HL-60 (cell line): ENCODE results near the gene KCNJ4.
A peak's percentile ranks its signal among the peaks of the same experiment; 100 is the strongest.

ENCODE experiments used
- DNase-seq, 2 experiments: peaks; one replicate each; pipeline ENCODE4 v3.0.0-alpha.2; 2010 to 2020; ENCODE audit warnings: low read depth in 1 of 2, low spot score in 1 of 2
- H3K27ac ChIP-seq: fragments of 250-450 bp; sonication (Bioruptor Pico); replicated peaks from 2 replicates; pipeline ENCODE4 v1.5.1; 2020; ENCODE audit warnings: mild to moderate bottlenecking, moderate library complexity
- H3K27me3 ChIP-seq: fragments of 250-450 bp; sonication (Bioruptor Pico); 2 replicates; pipeline ENCODE4 v1.5.1; 2021; ENCODE audit warnings: mild to moderate bottlenecking, moderate library complexity; ENCODE audit not compliant: insufficient read depth, poor library complexity, severe bottlenecking
- H3K4me3 ChIP-seq: replicated peaks from 2 replicates; pipeline ENCODE4 v1.5.1; 2011; ENCODE audit warnings: mild to moderate bottlenecking, control low read depth, low read length; ENCODE audit not compliant: insufficient read depth
- CTCF ChIP-seq: IDR thresholded peaks from one replicate; pipeline ENCODE4 v1.5.1; 2011; ENCODE audit warnings: low read length, control low read depth, inconsistent platforms; ENCODE audit not compliant: insufficient read depth
- GABPA ChIP-seq: IDR thresholded peaks from 2 replicates; pipeline ENCODE4 v1.6.1; 2012; ENCODE audit warnings: low read depth
- POLR2AphosphoS5 ChIP-seq: IDR thresholded peaks from 2 replicates; pipeline ENCODE4 v1.6.1; 2012; ENCODE audit warnings: low read depth
- REST ChIP-seq: IDR thresholded peaks from 2 replicates; pipeline ENCODE4 v1.6.1; 2012; ENCODE audit warnings: low read depth; ENCODE audit not compliant: insufficient replicate concordance
- SPI1 ChIP-seq: IDR thresholded peaks from 2 replicates; pipeline ENCODE4 v1.6.1; 2012; ENCODE audit warnings: low read depth, mild to moderate bottlenecking, borderline replicate concordance

Gene KCNJ4

GRCh38 chr22:38469306-38469781 lies 14.3 kb upstream of the KCNJ4 start:
- TF ChIP-seq POLR2AphosphoS5, result no peak
- peaks cover 31% of the 10 kb centered on the region for H3K27me3 ChIP-seq

GRCh38 chr22:38468443-38469305 lies 13.7 kb upstream of the KCNJ4 start:
- H3K27ac ChIP-seq, result no peak overlapping the region
- peaks cover 36% of the 10 kb centered on the region for H3K27me3 ChIP-seq
- no peak overlapping the region for H3K4me3 ChIP-seq
- TF ChIP-seq CTCF (no peak), REST (no peak), GABPA (no peak), POLR2AphosphoS5 (no peak), SPI1 (no peak)
- no peak for DNase-seq

More at GRCh38 chr22:38469306-38469781, 14.3 kb upstream of the KCNJ4 start:
- H3K4me3 ChIP-seq, result no peak overlapping the region
- no peak for DNase-seq
- no peak overlapping the region for H3K27ac ChIP-seq

- TF ChIP-seq SPI1, result no peak
- TF ChIP-seq REST, result no peak
- TF ChIP-seq POLR2AphosphoS5, result no peak
- TF ChIP-seq GABPA, result no peak
- TF ChIP-seq CTCF, result no peak
- H3K27me3 ChIP-seq, result peaks cover 40% of the 10 kb centered on the region
- DNase-seq, result no peak
- H3K4me3 ChIP-seq, result peak within 1 kb of the TSS; percentile 14
- H3K27ac ChIP-seq, result no peak within 1 kb of the TSS
Observed at GRCh38 chr22:38467904-38468442, 13.0 kb upstream of the KCNJ4 start, which contains the start of gene KDELR3. Gene KDELR3 (plus strand): TSS chr22:38468096. CDS start chr22:38468234, 138 bp downstream.

GRCh38 chr22:38467438-38467903 lies 12.5 kb upstream of the KCNJ4 start:
- Histone ChIP-seq H3K27ac (no peak overlapping the region), H3K27me3 (peaks cover 41% of the 10 kb centered on the region), H3K4me3 (no peak overlapping the region; the same call in 1 of the 2 replicates)
- TF ChIP-seq CTCF, result no peak
- TF ChIP-seq SPI1, result no peak
- TF ChIP-seq POLR2AphosphoS5, result no peak
- no peak for TF ChIP-seq REST
- TF ChIP-seq GABPA, result no peak
- DNase-seq, result no peak
